Kidney (tissue), 14 donors: ENCODE results near the gene PSMC3. TPM values are rescaled to one million over a fixed set of nuclear protein-coding genes. Genes with fewer than 3 reads are reported as not detected.
"Not testable (repeated sequence)": the region's sequence is repeated elsewhere in the genome, so short reads cannot be mapped to it uniquely, and the experiment has no call there.

Experiments used
- DNase-seq, 5 donors: peaks; one replicate each; pipeline ENCODE4 v3.0.0-alpha.2; 2013 to 2020
- FAIRE-seq: peaks from 2 replicates; lab custom pipeline; 2012; peaks lifted over from hg19 to GRCh38; lab: Jason Lieb, UNC
- H3K27ac ChIP-seq, 2 donors: one replicate each; pipeline ENCODE4 v1.7.0; 2013; ENCODE audit warnings: low read depth in 2 of 2, low read length in 2 of 2, inconsistent platforms in 1 of 2
- H3K27me3 ChIP-seq: one replicate; pipeline ENCODE4 v1.7.1; 2013; ENCODE audit warnings: low read length, inconsistent platforms; ENCODE audit not compliant: control insufficient read depth, insufficient read depth
- H3K36me3 ChIP-seq, 3 donors: one replicate each; pipeline versions ENCODE4 v1.7.0 to v1.7.1; 2013; ENCODE audit warnings: low read length in 3 of 3, control low read depth in 1 of 3, inconsistent platforms in 1 of 3; ENCODE audit not compliant: insufficient read depth in 3 of 3, control insufficient read depth in 2 of 3
- H3K4me1 ChIP-seq, 3 donors: one replicate each; pipeline versions ENCODE4 v1.7.0 to v1.7.1; 2013; ENCODE audit warnings: low read length in 3 of 3, inconsistent platforms in 1 of 3, low read depth in 1 of 3; ENCODE audit not compliant: control insufficient read depth in 2 of 3, insufficient read depth in 2 of 3
- H3K4me3 ChIP-seq, 3 donors: one replicate each; pipeline versions ENCODE4 v1.7.0 to v1.8.1; 2013; ENCODE audit warnings: low read length in 3 of 3, control low read depth in 1 of 3, inconsistent platforms in 1 of 3
- H3K9ac ChIP-seq, 3 donors: one replicate each; pipeline versions ENCODE4 v1.7.0 to v1.7.1; 2013; ENCODE audit warnings: low read length in 3 of 3, control low read depth in 1 of 3, inconsistent platforms in 1 of 3
- H3K9me3 ChIP-seq, 3 donors: one replicate each; pipeline versions ENCODE4 v1.7.0 to v1.7.1; 2013; ENCODE audit warnings: low read length in 3 of 3, control low read depth in 1 of 3, inconsistent platforms in 1 of 3; ENCODE audit not compliant: control insufficient read depth in 2 of 3, insufficient read depth in 1 of 3
- intact Hi-C: fragments of 100-400 bp; cut with DNase I; formaldehyde crosslinking; loops from one replicate; pipeline ENCODE4 v1.11.1; 2022
- polyA plus RNA-seq: library from polyadenylated mRNA; stranded (reverse); fragments of 350-450 nt; fragmentation: Illumina TruSeq; extraction: RNeasy Lipid Tissue Mini Kit (QIAGEN cat#74804); gene quantifications from one replicate; pipeline ENCODE4 v1.2.3, GENCODE V29; 2014; ENCODE audit warnings: low read depth, low replicate concordance; ENCODE audit not compliant: insufficient read depth
- total RNA-seq: library from RNA; stranded (reverse); fragmentation: NEBNext Ultra II Directional; extraction: Animal tissue kit (Norgen Biotek cat#: 25700); gene quantifications from one replicate; pipeline ENCODE4 v1.2.1, GENCODE V29; 2021
- TF ChIP-seq, protein P1 (sequence below): IDR thresholded peaks from 3 replicates; pipeline ENCODE4 v1.5.1; 2012; ENCODE audit warnings: mild to moderate bottlenecking, moderate library complexity, borderline replicate concordance; ENCODE audit not compliant: insufficient read depth; ENCODE audit errors: extremely low read depth
- donor health status: control.
- donor health status: control.
- donor health status: control.
- donor health status: control.
- donor health status: control.
- donor health status: DM: yes; HTN: yes; CAD: no.
- donor health status: Normal renal cell carcinoma (clear cell type).

PSMC3 gene
- total and polyA plus RNA-seq, 2 donors from 2014 or later: 103 to 171 TPM

DNA sequence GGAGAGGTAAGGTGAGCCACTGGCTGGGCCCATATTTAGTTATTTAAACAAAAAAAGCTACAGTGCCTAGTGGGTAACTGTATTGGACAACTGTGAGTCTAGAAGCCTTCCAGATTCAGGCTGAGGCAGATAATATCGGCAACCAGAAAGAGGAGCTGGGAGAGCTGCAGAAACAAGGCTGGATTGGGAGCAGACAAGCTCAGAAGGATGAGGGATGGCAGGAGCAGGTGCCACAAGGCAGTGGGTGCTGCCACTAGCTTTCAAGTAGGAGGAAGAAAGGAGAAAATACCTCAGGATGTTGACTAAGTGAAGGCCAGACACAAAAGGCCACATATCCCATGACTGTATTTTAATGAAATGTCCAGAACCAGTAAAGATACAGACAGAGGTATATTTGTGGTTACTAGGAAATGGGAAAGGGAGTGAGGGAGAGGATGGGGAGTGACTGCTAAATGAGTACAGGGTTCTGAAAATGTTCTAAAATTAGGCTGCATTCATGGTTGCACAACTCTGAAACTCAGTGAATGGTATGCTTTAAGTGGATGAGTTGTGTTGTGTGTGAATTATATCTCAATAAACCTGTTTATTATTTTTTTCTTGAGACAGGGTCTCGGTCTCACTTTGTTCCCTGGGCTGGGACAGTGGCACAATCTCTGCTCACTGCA is 34.5 kb upstream of the PSMC3 start:
- no peak overlapping the region for H3K27ac ChIP-seq
- intact Hi-C loops: no loop called here
- H3K36me3 ChIP-seq: peaks cover 0 to 13% (median 2%) of the 10 kb centered on the region in 3 donors
- TF ChIP-seq, protein P1, sequence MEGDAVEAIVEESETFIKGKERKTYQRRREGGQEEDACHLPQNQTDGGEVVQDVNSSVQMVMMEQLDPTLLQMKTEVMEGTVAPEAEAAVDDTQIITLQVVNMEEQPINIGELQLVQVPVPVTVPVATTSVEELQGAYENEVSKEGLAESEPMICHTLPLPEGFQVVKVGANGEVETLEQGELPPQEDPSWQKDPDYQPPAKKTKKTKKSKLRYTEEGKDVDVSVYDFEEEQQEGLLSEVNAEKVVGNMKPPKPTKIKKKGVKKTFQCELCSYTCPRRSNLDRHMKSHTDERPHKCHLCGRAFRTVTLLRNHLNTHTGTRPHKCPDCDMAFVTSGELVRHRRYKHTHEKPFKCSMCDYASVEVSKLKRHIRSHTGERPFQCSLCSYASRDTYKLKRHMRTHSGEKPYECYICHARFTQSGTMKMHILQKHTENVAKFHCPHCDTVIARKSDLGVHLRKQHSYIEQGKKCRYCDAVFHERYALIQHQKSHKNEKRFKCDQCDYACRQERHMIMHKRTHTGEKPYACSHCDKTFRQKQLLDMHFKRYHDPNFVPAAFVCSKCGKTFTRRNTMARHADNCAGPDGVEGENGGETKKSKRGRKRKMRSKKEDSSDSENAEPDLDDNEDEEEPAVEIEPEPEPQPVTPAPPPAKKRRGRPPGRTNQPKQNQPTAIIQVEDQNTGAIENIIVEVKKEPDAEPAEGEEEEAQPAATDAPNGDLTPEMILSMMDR: no peak
- no peaks in the 10 kb centered on the region for H3K27me3 ChIP-seq
- H3K9ac ChIP-seq: no peak overlapping the region
- H3K4me3 ChIP-seq: no peak overlapping the region
- H3K4me1 ChIP-seq: no peaks in the 10 kb centered on the region
- FAIRE-seq (no peak), DNase-seq (peak in 1 of 5 donors; percentile 3)
- no peaks in the 10 kb centered on the region for H3K9me3 ChIP-seq

DNA sequence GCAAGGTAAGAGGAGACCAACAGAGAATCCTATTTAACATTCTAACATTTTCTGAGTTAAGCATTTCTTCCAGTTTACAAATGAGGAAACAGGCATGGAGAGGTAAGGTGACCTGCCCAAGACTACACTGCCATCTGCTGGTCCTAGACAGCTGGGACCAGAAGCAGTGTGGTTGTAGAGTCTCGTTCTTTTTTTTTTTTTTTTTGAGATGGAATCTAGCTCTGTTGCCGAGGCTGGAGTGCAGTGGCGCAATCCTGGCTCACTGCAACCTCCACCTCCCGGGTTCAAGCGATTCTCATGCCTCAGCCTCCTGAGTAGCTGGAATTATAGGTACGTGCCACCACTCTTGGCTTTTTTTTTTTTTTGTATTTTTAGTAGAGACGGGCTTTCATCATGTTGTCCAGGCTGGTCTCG is 28.0 kb upstream of the PSMC3 start:
- H3K4me1 ChIP-seq, H3K36me3 ChIP-seq, H3K4me3 ChIP-seq, FAIRE-seq, H3K9ac ChIP-seq, H3K27me3 ChIP-seq, H3K9me3 ChIP-seq, H3K27ac ChIP-seq: not testable (repeated sequence)
- peak; percentile 79 to 94 (median 85) for DNase-seq
- intact Hi-C loops: loop anchor here (10.0 kb wide), 1 partner anchor 79 kb away; the partner anchor contains the start of gene SPI1
- TF ChIP-seq, protein P1: peak; percentile 88

DNA sequence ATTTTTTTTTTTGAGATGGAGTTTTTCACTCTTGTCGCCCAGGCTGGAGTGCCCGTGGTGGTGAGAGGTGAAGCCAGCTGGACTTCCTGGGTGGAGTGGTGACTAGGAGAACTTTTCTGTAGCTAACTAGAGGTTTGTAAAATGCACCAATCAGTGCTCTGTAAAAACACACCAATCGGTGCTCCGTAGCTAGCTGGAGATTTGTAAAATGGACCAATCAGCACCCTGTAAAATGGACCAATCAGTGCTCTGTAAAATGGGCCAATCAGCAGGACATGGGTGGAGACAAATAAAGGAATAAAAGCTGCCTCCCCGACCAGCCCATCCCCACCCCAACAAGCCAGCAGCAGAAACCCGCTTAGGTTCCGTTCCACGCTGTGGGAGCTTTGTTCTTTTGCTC is 27.1 kb upstream of the PSMC3 start:
- no peak overlapping the region for H3K9ac ChIP-seq

More for the DNA sequence above, 27.1 kb upstream of the PSMC3 start:
- intact Hi-C loops: loop anchor here (10.0 kb wide), 1 partner anchor 79 kb away; the partner anchor contains the start of gene SPI1
- DNase-seq (no peak), FAIRE-seq (no peak)
- TF ChIP-seq, protein P1: no peak
- Histone ChIP-seq H3K27ac (no peak overlapping the region), H3K36me3 (no peaks in the 10 kb centered on the region), H3K4me3 (no peak overlapping the region), H3K27me3 (no peaks in the 10 kb centered on the region), H3K9me3 (no peaks in the 10 kb centered on the region), H3K4me1 (peaks cover 0 to 2% (median 0%) of the 10 kb centered on the region in 3 donors)
